Raji (cell line): Measurements from ENCODE around the gene SH2D2A.

Source experiments
- POLR2A ChIP-seq: IDR thresholded peaks from 2 replicates; pipeline ENCODE4 v1.6.1; 2011; ENCODE audit warnings: low read depth, low read length, control low read depth; ENCODE audit not compliant: insufficient read depth

SH2D2A gene

DNA sequence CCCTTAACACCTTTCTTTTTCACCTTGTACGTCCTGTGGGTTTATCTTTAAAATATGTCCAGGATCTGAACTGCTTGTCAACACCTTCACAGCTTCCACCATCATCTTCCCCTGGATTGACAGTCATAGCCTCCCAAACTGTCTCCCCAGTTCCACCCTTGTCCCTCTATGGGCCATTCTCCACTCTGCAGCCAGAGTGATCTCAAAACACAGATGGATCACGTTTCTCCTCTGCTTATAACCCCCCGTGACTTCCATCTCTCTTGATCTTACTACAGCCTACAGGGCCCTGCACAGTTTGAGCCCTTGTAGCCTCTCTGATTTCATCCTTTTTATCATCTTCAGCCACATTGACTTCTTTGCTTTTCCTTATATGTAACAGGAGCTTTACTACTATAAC, 38.0 kb upstream of the SH2D2A start:
- no peak for TF ChIP-seq POLR2A

DNA sequence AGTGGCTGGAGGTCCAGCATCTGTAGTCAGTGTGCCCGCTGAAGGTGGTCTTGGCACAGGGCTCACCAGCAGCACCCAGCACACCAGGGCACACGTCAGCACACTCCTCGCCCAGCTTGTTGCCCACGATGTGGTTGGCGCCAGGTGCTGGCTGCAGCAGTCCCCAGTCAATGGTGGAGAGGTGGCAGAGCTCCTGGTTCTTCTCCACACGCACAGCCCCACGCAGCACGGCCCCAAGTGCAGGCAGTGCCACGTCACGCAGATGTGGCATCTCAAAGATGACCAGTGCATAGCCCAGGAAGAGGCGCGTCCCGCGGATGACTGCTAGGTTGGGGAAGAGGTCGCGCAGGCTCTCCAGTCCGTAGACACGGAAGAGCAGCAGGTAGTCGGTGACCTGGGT, 37.1 kb upstream of the SH2D2A start:
- TF ChIP-seq POLR2A: no peak

DNA sequence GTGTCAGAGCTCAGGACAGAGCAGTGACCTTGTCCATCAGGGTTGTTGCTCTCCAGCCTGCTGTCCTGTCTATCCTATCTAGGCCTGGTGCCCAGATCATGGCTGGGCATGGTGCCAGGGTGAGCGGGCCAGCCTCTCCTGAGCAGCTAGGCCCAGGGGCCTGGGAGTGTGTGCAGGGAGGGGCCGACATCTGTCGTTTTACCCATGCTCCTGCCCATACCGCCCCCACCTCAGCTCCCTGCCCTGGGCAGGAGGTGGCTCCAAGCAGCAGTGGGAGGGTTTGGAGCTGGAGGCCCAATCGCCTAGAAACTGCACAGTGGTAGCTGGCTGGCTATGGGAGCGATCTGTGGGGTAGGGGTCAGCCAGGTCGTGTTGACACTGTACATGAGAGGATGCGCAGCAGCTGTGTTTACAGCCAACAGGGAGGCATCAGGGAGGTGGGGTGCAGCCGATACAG, 35.8 kb upstream of the SH2D2A start:
- no peak for TF ChIP-seq POLR2A

DNA sequence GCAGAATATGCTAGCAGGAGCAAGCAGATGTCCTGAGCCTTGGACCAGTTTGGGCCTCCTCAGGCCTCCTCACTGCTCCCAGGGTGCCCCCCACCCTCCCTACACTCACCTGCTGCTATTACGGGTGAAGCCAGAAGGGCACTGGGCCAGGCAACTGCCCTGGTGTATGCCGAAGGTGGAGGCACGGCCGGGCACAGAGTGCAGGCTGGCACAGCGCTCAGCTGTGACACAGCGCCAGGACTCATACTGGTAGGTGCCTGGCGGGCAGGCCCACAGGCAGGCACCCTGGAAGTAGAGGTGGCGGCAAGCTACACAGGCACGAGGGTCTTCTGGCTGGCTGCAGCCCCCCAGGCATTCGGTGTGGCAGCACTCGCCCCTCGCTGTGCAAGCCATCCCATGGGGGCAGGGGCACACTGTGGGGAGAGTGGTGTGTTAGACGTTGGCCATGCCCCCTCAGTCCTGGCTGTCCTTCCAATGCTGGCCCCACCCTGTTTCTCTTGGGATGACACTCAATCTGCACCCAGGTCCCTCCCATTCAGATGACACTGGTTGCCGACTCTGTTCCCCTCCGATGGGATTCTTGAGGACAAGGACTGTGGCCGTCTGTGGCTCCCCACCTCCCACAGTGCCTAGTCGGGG, 35.2 kb upstream of the SH2D2A start:
- no peak for TF ChIP-seq POLR2A

DNA sequence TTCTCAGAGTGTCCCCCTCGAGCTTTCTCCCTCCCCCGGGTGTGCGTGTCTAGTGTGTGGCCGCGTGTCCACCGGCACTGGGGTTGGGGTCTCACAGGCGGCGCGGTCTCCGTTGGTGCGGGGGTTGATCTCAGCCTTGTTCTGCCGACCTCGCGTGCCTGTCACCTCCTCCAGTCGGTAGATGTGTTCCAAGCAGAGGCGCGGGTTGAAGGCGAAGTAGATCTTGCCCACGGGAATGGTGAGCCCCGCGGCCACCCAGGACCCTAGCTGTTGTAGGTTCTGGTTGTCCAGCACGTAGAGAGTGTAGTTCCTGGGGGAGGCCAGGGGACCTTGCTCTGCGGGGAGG, 32.5 kb upstream of the SH2D2A start:
- no peak for TF ChIP-seq POLR2A

DNA sequence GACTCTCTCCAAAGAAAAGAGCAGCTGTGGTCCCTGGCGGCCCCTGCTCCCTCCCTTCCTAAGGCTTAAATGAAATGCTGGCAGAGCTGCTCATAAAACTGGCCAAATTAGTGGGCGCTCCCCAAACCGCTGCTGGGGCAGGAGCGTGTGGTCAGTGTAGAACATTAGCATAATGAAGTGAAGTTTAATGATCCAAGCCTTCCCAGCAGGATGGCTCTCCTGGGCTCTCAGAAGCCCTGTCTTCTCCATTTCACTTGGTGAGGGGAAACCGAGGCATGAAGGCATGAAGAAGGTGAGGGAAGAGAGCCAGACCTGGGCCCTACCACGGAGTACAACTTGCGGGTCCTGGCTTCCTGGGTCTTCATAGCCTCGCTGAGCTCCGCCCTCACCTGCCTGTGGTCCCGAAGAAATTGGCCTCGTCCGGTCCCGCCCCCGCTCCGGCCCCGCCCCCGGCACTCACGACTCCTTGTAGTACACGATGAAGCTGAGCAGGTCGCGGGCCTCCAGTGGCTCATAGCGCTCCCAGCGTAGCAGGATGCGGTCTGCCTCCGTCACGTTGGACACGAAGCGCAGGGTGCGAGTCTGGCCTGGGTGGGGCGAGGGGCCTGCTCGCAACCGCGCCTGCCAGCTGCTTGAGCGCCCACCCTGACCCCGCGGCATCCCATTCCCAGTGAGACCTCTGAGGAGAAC, 32.0 kb upstream of the SH2D2A start:
- no peak for TF ChIP-seq POLR2A

DNA sequence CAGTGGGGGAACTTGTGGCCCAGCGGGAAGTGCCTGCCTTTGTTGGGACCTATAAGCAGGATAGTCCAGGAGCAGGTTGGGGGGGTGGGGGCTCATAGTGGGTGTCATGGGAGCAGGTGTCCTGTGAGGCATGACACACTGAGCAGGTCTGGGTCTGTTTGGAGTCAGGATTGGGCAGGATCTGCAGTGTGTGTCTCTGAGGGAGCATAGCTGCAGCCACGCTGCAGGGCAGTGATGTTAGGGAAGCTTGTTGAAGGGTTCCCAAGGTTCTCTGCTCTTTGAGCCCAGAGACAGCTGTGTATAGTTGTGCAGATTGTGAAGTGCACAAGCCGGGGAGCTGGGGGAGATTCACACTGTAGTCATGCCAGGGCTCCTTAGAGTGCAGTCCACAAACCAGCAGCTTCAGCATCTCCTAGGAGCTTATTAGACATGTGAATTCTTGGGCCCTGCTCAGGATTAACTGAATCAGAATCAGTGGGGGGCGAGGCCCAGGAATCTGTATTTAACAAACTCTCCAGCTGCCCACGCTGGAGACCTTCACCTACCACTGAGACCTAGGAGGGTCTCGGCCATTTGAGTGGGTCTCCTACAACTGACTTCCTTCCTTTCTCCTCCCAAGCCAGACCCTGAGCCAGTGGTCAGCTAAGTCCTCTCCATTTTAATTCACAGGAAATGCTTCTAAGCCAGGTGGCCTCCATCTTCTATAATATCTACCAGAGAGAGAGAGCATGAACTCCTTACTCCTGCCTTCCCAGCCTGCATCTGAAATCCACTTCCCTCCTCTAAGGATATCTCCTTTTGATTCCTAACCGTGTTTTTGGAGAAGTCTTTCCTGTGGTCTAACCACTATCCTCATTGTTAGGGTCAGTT, 31.2 kb upstream of the SH2D2A start:
- TF ChIP-seq POLR2A: no peak

DNA sequence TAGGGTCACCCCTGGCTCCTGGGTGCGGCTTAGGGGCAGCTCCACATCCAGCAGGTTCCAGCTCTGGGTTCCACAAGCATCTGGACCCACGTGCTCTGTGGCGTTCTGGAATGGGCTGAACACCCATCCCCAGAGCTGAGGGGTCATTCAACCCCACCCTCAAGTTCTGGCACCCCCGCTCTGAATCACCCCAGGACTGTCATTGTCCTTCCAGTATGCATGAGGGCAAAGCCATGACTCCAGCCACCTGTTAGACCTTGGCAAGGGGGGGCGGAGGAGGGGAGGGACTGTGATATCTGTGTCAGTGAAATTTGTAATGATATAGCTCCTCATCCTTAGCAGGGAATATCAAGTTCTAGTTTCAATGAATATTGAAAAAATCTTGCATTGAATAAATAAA, 30.0 kb upstream of the SH2D2A start:
- no peak for TF ChIP-seq POLR2A

DNA sequence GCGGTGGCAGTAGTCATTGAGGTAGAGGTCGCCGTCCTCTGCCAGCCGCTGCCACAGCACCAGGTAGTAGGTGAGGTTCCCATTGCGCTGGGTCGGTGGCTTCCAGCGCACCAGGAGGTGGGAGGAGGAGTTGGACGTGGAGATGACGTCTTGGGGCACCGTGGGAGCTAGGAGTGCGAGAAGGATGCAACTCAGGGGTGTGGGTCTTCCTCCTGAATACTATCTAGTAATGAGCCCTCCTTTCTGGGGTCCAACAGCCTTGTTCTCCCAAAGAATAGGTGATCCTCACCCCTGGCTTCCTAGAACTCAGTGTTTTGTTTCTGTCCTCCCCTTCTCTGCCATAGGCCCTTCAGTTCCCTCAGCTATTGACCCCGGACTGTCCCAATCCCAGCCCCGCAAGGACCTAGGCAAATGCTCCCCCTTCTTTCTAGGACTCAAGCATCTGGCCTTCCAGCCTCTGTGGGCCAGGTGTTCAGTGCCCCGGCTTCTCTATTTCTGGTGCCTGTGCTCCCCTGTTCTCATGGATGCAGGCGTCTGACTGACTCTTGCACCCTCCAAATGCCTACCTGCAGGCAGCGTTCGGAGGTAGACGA, 29.4 kb upstream of the SH2D2A start:
- TF ChIP-seq POLR2A: no peak

DNA sequence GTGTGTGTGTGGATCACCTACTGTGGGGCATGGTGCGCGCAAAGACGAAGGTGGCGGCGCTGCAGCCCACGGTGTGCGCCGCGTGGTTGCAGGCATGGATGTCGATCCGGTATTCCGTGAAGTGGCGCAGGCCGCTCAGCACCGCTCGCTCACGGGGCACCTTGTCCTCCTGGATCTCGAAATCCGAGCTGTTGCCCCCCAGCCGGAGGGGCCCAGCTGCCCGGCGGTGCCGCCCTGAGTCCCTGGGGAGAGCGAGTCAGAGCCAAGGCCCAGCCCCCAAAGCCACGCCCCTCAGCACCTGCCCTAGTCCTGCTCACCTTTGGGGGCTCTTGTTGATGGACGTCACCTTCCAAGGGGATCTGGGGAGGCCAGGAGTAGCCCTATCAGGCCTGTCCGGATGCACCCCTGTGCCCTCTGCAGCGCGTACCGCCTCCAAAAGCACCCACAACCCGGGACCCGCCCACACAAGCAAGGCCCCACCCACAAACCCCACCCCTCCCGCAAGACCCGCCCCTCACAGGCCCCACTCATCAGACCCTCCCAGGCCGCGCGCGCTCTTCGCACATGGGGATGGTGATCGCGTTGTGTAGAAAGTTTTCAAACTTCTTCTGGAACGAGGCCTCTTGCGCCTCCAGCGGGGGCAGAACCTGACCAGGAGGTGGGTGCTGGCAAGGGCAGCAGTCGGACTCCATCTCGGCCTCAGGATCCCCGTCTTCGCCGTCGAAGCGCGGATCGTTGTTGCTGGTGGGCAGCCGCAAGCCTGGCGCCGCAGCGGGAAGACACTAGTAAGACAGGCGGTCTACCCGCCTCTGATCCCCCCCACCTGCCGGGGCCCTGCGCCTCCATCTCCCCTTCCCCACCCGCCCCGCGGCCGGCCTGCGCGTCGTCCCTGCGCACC, 28.7 kb upstream of the SH2D2A start:
- TF ChIP-seq POLR2A: no peak

DNA sequence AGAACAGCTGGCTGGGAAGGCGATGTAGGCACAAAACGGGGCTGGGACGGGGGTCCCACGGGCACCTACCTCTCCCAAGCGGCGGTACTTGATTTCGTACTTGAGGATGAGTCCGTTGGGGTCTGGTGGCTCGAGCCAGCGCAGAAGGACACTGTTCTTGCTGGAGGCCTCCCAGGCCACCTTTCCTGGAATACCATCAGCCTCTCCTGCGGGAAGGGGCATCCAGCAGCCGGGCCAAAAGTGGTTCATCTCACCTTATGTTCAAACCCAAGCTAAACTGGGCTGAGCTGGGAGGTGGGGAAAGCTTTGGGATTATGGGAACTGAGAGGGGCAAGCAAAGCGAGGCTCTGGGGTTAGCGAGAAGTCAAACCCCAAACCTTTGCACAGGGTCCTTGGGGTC, 28.0 kb upstream of the SH2D2A start:
- TF ChIP-seq POLR2A: no peak

DNA sequence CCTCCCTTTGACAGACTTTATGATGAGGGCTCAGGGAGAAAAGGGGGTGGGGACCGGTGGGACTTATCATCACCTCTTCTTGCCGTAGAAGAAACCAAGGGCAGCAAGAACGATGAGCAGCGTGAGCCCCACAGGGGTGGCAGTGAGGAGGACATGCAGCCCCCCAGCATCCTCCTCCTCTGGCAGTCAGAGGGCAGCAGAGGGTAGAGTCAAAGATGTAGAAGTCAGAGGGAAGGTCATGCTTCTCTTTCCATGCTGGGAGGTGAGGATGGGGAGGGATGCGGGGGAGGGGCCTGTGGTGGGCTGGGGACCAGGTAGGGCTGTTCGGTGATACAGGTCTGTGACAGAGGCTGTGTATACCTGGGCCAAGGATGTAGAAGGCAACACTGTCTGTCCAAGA, 27.5 kb upstream of the SH2D2A start:
- TF ChIP-seq POLR2A: no peak

DNA sequence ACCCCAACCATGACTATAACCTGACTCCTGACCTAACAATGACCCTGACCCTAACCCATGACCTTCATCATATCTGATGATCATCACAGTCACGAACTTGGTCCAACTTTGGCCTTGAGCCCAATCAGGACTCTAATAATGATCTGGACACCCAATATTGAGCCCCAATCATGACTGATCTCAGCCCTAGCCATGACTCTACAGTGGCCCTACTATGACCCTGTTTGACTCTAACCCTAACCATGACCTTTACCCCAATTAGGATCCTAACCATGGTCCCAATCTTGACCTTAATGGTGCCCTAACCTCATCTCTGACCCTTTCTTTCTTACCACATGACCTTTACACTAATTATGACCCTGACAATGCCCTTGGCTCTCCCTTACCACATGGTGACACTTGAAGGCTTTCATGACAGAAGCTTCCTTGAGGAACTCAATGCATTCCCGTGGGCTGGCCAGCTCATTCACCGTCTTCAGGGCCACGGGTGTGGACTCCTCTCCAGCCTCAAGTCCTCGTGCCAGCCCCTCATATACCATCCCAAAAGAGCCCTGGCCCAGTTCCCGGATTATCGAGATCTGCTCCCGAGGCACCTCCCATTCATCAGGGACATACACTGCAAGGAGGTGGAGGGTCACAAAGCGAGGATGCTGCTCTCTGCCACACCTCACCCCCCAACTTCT, 26.1 kb upstream of the SH2D2A start:
- TF ChIP-seq POLR2A: no peak

DNA sequence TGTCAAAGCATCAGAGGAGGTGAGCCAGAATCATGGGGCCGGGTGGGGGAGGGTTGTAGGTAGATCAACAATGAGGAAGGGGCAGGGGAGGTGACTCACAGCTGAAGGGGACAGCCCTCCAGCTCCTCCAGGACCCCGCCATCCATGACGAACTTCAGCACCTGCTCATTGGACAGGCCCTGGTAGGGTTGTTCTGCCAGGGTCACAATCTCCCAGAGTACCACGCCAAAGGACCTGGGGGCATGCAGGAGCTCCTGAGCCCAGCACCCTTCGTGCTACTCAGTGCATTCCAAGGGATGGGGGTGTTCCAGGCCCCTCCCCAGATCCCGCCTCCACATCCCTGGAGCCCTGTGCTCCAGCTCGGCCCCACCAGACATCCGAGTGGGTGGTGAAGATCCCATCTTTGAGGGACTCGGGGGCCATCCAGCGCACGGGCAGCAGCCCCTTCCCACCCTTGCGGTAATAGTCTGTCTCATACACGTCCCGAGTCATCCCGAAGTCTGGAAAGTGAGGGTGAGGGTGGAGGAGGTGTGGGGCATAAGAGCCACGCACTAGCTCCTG, 24.7 kb upstream of the SH2D2A start:
- no peak for TF ChIP-seq POLR2A
